ENCODE measurements around the gene TMPRSS2. TPM values are rescaled to one million over a fixed set of nuclear protein-coding genes. Genes with fewer than 3 reads are reported as not detected.

Gene TMPRSS2
- total and polyA plus RNA-seq, 2 of the 13 experiments (the other 11 are each of a cell fraction or from before 2014, with no cell fraction given) = 1.7 to 1.8 TPM

GRCh38 chr21:41483415-41483814 is 24.5 kb downstream of the TMPRSS2 start (continued):
- TF ChIP-seq AKNA (CRISPR knock-in tag; IDR thresholded peaks at IDR 0.05; ENCODE audit: borderline replicate concordance) (no peak), TBX3 (IDR thresholded peaks at IDR 0.05; ENCODE audit: borderline replicate concordance) (no peak)

- POLR2A ChIA-PET = no interaction called here
- Histone ChIP-seq H3K27me3 (ENCODE audit: control insufficient read depth in 1 of 2, insufficient read depth in 2 of 2, low read length in 2 of 2) (no peaks in the 10 kb centered on the region), H3K9me3 (ENCODE audit: low read length) (no peaks in the 10 kb centered on the region), H3K27ac (ENCODE audit: extremely low read length, insufficient read depth, low read length) (no peak overlapping the region), H3K4me2 (ENCODE audit: low read depth, low read length) (no peak overlapping the region), H3K9ac (ENCODE audit: insufficient read depth, low read depth, low read length) (no peak overlapping the region), H4K20me1 (ENCODE audit: insufficient read depth, low read length) (no peaks in the 10 kb centered on the region), H3K4me1 (ENCODE audit: insufficient read depth, low read length) (peaks cover 20% of the 10 kb centered on the region), H2AFZ (ENCODE audit: low read length) (no peak overlapping the region), H3K36me3 (replicated peaks in 1 of 2; ENCODE audit: control insufficient read depth in 1 of 2, insufficient read depth in 2 of 2, low read length in 2 of 2) (no peaks in the 10 kb centered on the region), H3K4me3 (replicated peaks in 1 of 3; ENCODE audit: insufficient read depth in 1 of 3, low read depth in 2 of 3, low read length in 3 of 3) (no peak overlapping the region), H3K79me2 (ENCODE audit: insufficient read depth, low read length) (no peaks in the 10 kb centered on the region)
- DNase-seq (ENCODE audit: low spot score) (no peak), FAIRE-seq (no peak), ATAC-seq (no peak)
- no peak for TF ChIP-seq ZNF792 (CRISPR knock-in tag; IDR thresholded peaks at IDR 0.05)
- no peak for TF ChIP-seq ZNF121 (CRISPR knock-in tag; IDR thresholded peaks at IDR 0.05)
- TF ChIP-seq NFE2L2 (IDR thresholded peaks at IDR 0.05; ENCODE audit: low read length) = no peak
- CTCF ChIA-PET (ENCODE audit: low intra/inter-chr PET ratio, low total read pairs) = no interaction called here
- no TSS peak for BruUV-seq (replicated peaks)
- intact Hi-C loops (cut with micrococcal nuclease; ENCODE audit: unreplicated experiment) = no loop called here
- 91% methylated on average over 6 of the region's 6 CpGs for WGBS (ENCODE audit: low lambda C conversion rate)
- in situ Hi-C loops (cut with HindIII; ENCODE audit: extremely low pct_ligation_motif_present, low pct_unique_long_range_greater_than_20kb) = no loop called here
Observed at GRCh38 chr21:41482980-41483379, 25.0 kb downstream of the TMPRSS2 start.

All from HepG2 (cell line).